Lower lobe of right lung (tissue), 2 donors: ENCODE measurements around the gene SERTAD2. TPM values are rescaled to one million over a fixed set of nuclear protein-coding genes. Genes with fewer than 3 reads are reported as not detected.
A peak's percentile ranks its signal among the peaks of the same experiment; 100 is the strongest.

Experiments
- ATAC-seq, 2 donors: fragments of 200-7000 bp; cut with Tn5 transposase; one replicate each; pipeline ENCODE4 v1.9.1; 2020 to 2022; ENCODE audit warnings: mild to moderate bottlenecking in 2 of 2, moderate library complexity in 2 of 2
- DNase-seq: peaks from one replicate; pipeline ENCODE4 v3.0.0-alpha.2; 2020
- H3K27ac ChIP-seq: fragments of 200-600 bp; one replicate; pipeline ENCODE4 v1.8.0; 2022
- H3K27me3 ChIP-seq: fragments of 200-600 bp; one replicate; pipeline ENCODE4 v1.8.0; 2022; ENCODE audit warnings: low read depth
- H3K36me3 ChIP-seq: fragments of 200-600 bp; one replicate; pipeline ENCODE4 v1.8.0; 2022; ENCODE audit warnings: mild to moderate bottlenecking
- H3K4me1 ChIP-seq: fragments of 200-600 bp; one replicate; pipeline ENCODE4 v1.8.0; 2022
- H3K4me3 ChIP-seq: fragments of 200-600 bp; one replicate; pipeline ENCODE4 v1.8.0; 2022; ENCODE audit warnings: mild to moderate bottlenecking
- H3K9me3 ChIP-seq: fragments of 200-600 bp; one replicate; pipeline ENCODE4 v1.8.0; 2022
- CTCF ChIP-seq: fragments of 200-600 bp; IDR thresholded peaks from one replicate; pipeline ENCODE4 v1.8.0; 2022; ENCODE audit warnings: antibody characterized with exemption, mild to moderate bottlenecking
- intact Hi-C: fragments of 100-400 bp; cut with DNase I; formaldehyde crosslinking; loops from one replicate; pipeline ENCODE4 v1.11.0; 2022
- long read RNA-seq: library from polyadenylated mRNA; unstranded; transcript quantifications from one replicate; pipeline ENCODE4 v2.0.0, GENCODE V29; 2021
- total RNA-seq: library from RNA; stranded (reverse); fragmentation: NEBNext Ultra II Directional; extraction: Animal tissue kit (Norgen Biotek cat#: 25700); gene quantifications from one replicate; pipeline ENCODE4 v1.2.1, GENCODE V29; 2021
- donor health status: DM: no; HTN: yes; CAD: no; lungs with severe emphysema.

Gene SERTAD2, protein sequence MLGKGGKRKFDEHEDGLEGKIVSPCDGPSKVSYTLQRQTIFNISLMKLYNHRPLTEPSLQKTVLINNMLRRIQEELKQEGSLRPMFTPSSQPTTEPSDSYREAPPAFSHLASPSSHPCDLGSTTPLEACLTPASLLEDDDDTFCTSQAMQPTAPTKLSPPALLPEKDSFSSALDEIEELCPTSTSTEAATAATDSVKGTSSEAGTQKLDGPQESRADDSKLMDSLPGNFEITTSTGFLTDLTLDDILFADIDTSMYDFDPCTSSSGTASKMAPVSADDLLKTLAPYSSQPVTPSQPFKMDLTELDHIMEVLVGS
- total RNA-seq = 20.1 TPM
- long read RNA-seq, partial matches to known transcripts = 0 of 7 reads
- long read RNA-seq, other reads (novel, unspliced or antisense) = 6 of 7 reads

DNA sequence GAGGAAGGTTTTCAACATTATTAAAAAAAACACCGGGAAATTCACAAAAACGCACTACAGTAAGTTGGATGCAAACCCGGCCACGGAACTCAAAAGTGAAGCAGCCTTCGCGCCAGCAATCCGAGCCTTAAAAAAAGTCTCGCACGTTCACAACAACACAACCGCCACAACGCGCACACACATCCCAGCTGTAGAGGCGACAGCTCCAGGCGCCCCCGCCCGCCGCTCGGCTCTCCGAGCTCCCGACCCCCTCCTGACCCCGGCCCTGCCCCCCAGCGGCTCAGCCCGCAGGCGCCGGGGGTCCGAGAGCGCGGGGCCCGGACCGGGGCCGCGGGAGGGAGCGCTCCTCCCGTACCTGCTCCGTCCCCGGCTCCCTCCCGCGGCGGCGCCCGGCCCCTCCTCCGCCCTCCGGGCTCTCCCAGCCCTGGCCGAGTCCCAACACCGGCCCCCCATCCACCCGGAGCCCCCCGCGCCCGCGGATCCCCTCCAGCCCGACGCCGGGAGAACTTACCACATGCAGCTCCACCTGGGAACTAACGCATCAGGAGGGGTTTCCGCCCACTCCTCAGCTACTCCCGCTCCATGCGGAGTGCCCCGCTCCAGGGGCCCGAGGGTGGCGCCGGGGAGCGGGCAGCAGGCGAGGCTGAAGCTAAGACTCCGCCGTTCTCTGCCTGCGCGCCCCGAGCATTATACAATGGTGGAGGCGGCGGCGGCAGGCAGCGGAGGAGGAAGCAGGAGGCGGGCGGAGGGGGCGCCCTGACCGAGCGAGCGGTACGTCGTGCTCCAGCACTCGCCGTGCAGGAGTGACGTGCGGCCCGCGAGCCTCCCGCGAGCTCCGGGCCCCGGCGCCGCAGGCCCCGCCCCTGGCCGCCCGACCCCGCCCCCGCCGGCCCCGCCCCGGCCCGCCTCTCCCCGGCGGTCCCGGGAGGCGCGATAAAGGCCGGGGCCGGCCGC lies at the start of gene SERTAD2:
TSS of gene SERTAD2 (minus strand) at position 805 of the 954 bp plus-strand sequence. CDS start 17,042 bp downstream, outside the sequence.
- DNase-seq (peak; percentile 95), ATAC-seq (peak; percentile 91 to 96)
- Histone ChIP-seq H3K4me1 (peaks cover 55% of the 10 kb centered on the region), H3K4me3 (peak within 1 kb of the TSS; percentile 84), H3K9me3 (no peaks in the 10 kb centered on the region), H3K27ac (peak within 1 kb of the TSS; percentile 99), H3K27me3 (no peaks in the 10 kb centered on the region), H3K36me3 (no peaks in the 10 kb centered on the region)
- peak; percentile 14 for TF ChIP-seq CTCF
- intact Hi-C loops = no loop called here

GRCh38 chr2:64700133-64700809 lies 46.6 kb upstream of the SERTAD2 start:
- no peaks in the 10 kb centered on the region for H3K9me3 ChIP-seq
- no peaks in the 10 kb centered on the region for H3K36me3 ChIP-seq
- H3K27ac ChIP-seq = no peak overlapping the region
- intact Hi-C loops = no loop called here
- no peak for ATAC-seq
- H3K4me1 ChIP-seq = no peaks in the 10 kb centered on the region
- no peak overlapping the region for H3K4me3 ChIP-seq
- no peaks in the 10 kb centered on the region for H3K27me3 ChIP-seq
- TF ChIP-seq CTCF = no peak
- DNase-seq = no peak

GRCh38 chr2:64699712-64700111 lies 46.0 kb upstream of the SERTAD2 start:
- intact Hi-C loops = no loop called here
- H3K4me1 ChIP-seq = no peaks in the 10 kb centered on the region

DNA sequence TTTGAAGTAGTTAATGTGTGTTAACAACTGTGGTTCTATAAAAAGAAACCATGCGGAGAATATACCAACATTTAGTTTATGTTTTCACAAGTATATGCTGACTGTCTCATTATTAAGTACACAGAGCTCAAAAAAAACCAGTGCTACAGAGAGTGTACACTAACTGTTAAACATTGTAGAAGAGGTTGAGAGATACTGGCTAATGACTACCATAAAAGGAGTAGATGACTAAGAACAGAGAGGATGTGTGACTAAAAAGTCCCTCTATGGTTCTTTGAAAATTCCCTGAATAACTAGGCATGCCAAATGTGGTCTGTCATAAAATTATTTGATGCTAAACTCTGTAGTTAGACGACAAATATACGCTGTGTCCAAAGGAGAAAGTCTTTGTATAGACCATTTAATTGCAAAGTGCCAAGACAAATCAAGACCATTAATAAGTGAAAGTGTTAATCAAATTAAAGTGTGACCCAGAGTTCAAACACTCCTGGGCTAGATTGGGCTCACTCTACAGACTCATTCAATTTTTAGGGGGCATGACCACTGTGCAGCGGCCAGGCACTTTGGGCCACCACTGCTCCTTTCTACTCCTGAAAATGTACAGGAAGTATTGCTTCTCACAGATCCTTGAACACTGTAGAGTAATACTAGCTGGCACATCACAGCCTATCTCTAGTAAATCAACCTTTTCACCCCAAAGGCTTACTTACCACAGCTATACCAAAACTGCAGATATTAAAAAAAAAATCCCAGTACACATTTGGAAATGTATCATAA lies 45.1 kb upstream of the SERTAD2 start:
- ATAC-seq (peak in 1 of 2 donors; percentile 68), DNase-seq (no peak)
- Histone ChIP-seq H3K4me1 (no peaks in the 10 kb centered on the region), H3K4me3 (no peak overlapping the region), H3K27ac (no peak overlapping the region), H3K27me3 (no peaks in the 10 kb centered on the region), H3K9me3 (no peaks in the 10 kb centered on the region), H3K36me3 (no peaks in the 10 kb centered on the region)
- no peak for TF ChIP-seq CTCF
- intact Hi-C loops = no loop called here

More at GRCh38 chr2:64699712-64700111, 46.0 kb upstream of the SERTAD2 start:
- no peaks in the 10 kb centered on the region for H3K27me3 ChIP-seq
- no peak overlapping the region for H3K4me3 ChIP-seq
- no peak for DNase-seq
- no peak overlapping the region for H3K27ac ChIP-seq
- H3K36me3 ChIP-seq = no peaks in the 10 kb centered on the region
- TF ChIP-seq CTCF = no peak
- no peaks in the 10 kb centered on the region for H3K9me3 ChIP-seq
- no peak for ATAC-seq
